ENCODE results near the gene KLHL29. TPM values are rescaled to one million over a fixed set of nuclear protein-coding genes. Genes with fewer than 3 reads are reported as not detected.

The KLHL29 gene
- total and polyA plus RNA-seq, 2 donors (not counting 3 experiments of a cell fraction or from before 2014, with no cell fraction given): 4.6 to 12.7 TPM

- Histone ChIP-seq H3K9ac (replicated peaks; ENCODE audit: extremely low read depth, insufficient read depth, low read length) (no peak overlapping the region), H3K36me3 (ENCODE audit: control insufficient read depth in 2 of 2, extremely low read depth in 1 of 2, insufficient read depth in 2 of 2, low read length in 2 of 2) (no peaks in the 10 kb centered on the region), H3K9me1 (replicated peaks; ENCODE audit: control insufficient read depth, extremely low read depth, insufficient read depth, low read length) (no peaks in the 10 kb centered on the region), H3K4me3 (replicated peaks in 1 of 3; ENCODE audit: insufficient read depth in 1 of 3, low read depth in 1 of 3, low read length in 3 of 3) (no peak overlapping the region), H3K9me3 (replicated peaks; ENCODE audit: control insufficient read depth, insufficient read depth, low read length) (no peaks in the 10 kb centered on the region), H3K27me3 (ENCODE audit: control insufficient read depth in 2 of 2, insufficient read depth in 2 of 2, low read length in 2 of 2) (no peaks in the 10 kb centered on the region), H2AFZ (ENCODE audit: low read depth, low read length) (no peak overlapping the region), H3K4me2 (ENCODE audit: insufficient read depth, low read length) (no peak overlapping the region), H3K4me1 (ENCODE audit: control insufficient read depth, extremely low read depth, insufficient read depth, low read length) (no peaks in the 10 kb centered on the region), H3K27ac (ENCODE audit: insufficient read depth, low read depth, low read length) (no peak overlapping the region), H4K20me1 (replicated peaks; ENCODE audit: control insufficient read depth, extremely low read depth, insufficient read depth, low read length) (no peaks in the 10 kb centered on the region), H3K79me2 (ENCODE audit: control insufficient read depth, insufficient read depth, low read length) (no peaks in the 10 kb centered on the region)
- TF ChIP-seq POLR2A (IDR thresholded peaks at IDR 0.05; ENCODE audit: low read depth, low read length) (no peak), EZH2 (IDR thresholded peaks at IDR 0.05; ENCODE audit: borderline replicate concordance, low read depth, low read length, severe bottlenecking) (no peak), MYC (IDR thresholded peaks at IDR 0.05; ENCODE audit: low read depth, low read length) (no peak), MAX (IDR thresholded peaks at IDR 0.05; ENCODE audit: insufficient read depth, insufficient read length) (no peak), POLR2AphosphoS5 (IDR thresholded peaks at IDR 0.05; ENCODE audit: insufficient read depth, low read depth, low read length) (no peak), CTCF (IDR thresholded peaks at IDR 0.05; ENCODE audit: extremely low read depth in 1 of 2, insufficient read depth in 1 of 2, low read depth in 1 of 2, low read length in 2 of 2) (no peak), JUN (IDR thresholded peaks at IDR 0.05; ENCODE audit: borderline replicate concordance, insufficient read depth, insufficient read length, low read depth) (no peak), FOS (IDR thresholded peaks at IDR 0.05; ENCODE audit: borderline replicate concordance, insufficient read depth, low read length) (no peak), GATA2 (IDR thresholded peaks at IDR 0.05; ENCODE audit: insufficient read depth, insufficient read length, low read depth, low read length) (no peak)
- POLR2A ChIA-PET: no interaction called here
- intact Hi-C loops (cut with micrococcal nuclease) (no loop called here), dilution Hi-C loops (cut with MboI; ENCODE audit: extremely low pct_ligation_motif_present, low sequenced_read_pairs) (no loop called here)
- BruUV-seq (replicated peaks): no TSS peak
- FAIRE-seq (no peak), DNase-seq (ENCODE audit: low read depth, low spot score) (no peak)
- CTCF ChIA-PET: no interaction called here
Measured at GRCh38 chr2:23615216-23616020, 230.4 kb downstream of the KLHL29 start.

Data from endothelial cell of umbilical vein (primary cell).